HL-60/S4 treated with retinoic acid at 250 ng/mL for 4 days and 3 days (cell line): Measurements from ENCODE around the gene CNTNAP2.
"Not testable (repeated sequence)": the region's sequence is repeated elsewhere in the genome, so short reads cannot be mapped to it uniquely, and the experiment has no call there.

Source experiments
- in situ Hi-C: fragments of 300-500 bp; cut with MboI; formaldehyde crosslinking; loops from 2 replicates; pipeline ENCODE4 v1.7.0; 2022; ENCODE audit warnings: low sequenced_read_pairs

The CNTNAP2 gene

DNA sequence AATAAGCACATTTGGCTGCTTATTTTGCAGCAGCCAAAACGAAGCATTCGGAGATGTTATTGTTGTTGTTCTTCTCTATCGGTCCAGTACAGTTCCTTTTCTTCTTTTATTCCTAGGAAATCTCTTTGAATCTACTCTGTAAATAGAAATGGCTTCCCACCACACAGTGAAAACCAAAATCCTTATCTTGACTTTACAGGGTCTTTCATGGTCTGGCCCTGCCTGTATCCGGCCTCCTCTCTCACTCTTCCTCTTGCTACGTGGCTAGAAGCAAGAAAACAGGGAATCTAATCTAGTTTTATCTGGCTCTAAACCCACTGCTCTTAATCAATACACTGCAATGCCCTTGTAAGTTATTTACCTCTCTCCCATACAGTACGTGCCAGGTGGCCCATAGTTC is 1547.9 kb downstream of the CNTNAP2 start:
- in situ Hi-C loops: no loop called here

DNA sequence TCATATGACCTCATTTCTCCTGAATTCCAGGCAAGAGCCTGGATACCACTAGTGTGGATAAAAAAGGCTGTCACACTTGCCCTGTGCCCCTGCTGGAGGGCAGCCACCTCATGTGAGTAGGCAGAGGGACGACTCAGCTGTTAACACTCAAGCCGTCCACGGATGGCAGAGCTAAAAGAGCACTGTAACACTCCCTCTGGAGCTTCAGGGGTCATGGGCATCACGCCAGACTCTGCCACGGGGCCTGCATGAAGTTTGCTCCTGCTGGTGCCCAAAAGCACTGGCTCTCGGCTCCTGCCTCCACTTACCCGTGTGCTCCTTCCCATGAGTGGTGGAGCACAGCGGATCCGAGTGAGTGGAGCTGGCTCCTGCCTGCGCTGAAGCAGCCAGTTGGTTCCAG is 1554.2 kb downstream of the CNTNAP2 start:
- in situ Hi-C loops: no loop called here

DNA sequence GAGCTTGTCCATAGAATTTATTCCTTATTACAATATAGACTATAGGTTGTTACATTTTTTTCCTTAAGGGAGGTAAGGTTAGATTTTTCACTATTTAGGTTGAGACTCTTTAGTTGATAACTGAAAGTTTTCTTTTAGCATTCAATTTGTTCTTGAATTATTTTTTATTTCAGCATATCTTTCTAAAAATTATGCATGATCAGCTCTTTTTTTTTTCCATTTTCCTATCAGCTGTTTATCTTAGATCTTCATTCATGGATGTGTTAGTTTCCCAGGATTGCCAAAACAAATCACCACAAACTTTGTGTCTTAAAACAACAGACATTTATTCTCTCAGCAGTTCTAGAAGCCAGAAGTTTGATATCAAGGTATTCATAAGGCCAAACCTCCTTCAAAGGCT is 1558.1 kb downstream of the CNTNAP2 start:
- in situ Hi-C loops: no loop called here

DNA sequence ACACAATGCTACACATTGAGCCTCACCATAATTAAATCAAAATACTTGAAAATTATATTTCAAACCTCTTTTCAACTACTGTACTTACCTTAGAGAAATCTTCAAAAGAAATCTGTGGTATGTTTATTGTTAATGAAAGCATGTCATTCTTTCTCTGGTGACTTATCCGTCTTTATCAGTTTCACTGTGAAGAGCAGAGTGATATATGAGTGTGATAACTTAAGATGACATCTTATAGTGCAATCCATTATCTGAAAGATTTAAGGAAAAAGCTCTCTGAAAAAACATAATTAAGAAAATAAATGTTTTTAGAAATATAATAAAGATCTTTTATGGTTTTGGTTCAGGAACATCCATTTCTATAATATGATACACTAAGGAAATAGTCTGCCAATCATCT is 1562.3 kb downstream of the CNTNAP2 start:
- in situ Hi-C loops: no loop called here

DNA sequence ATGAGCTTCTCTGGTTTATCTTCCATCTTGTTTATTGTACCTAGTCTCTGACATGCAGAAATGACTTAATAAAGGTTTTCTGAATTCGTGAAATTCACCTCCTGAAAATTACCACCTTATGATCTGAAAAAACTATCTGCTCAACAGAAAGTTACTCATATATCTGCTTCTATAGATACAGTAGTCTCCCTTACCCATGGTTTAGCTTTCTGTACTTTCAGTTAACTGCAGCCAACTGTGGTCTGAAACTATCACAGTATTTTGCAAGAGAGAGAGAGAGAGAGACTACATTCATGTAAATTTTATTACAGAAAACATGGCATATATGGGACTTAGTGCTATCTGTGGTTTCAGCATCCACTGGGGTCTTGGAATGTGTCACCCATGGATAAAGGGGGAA is 1564.9 kb downstream of the CNTNAP2 start:
- in situ Hi-C loops: no loop called here

DNA sequence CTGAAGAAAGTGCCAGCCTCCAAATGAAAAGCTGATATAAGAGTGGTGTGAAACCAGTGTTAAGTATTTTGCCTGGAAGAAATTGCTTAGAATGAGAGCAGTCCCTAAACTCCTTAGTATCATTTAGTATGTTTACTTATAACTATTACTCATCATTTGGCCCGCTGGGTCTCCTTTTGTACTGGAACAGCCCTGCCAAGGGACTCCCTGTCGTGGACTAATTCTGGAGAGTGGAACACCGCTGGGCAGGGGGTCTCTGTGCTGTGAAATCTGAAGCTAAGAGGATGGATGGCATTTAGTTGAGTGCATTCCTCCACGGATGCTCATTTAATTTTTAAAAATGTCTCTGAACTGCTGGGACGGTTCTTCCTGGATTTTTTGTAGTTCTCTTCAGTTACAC is 1584.1 kb downstream of the CNTNAP2 start:
- in situ Hi-C loops: no loop called here

DNA sequence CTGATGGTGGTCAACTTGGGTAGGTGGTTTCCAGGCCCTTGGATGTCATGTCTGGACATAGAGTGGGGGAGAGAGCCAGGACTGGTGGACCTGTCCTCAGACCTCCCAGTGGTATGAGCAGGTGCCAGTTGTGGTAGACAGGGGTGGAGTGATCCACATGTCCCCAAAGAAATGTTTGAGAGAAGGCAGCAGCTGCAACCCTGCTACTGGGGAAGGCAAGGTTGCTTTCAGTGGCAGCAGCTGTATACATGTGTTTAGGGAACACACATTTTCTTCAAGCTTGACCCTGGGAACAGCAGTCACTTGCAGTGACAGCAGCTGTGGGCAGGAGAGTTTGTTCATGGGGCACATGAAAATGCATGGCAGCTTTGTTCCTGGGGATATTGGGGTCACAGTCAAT is 1591.3 kb downstream of the CNTNAP2 start:
- in situ Hi-C loops: no loop called here

DNA sequence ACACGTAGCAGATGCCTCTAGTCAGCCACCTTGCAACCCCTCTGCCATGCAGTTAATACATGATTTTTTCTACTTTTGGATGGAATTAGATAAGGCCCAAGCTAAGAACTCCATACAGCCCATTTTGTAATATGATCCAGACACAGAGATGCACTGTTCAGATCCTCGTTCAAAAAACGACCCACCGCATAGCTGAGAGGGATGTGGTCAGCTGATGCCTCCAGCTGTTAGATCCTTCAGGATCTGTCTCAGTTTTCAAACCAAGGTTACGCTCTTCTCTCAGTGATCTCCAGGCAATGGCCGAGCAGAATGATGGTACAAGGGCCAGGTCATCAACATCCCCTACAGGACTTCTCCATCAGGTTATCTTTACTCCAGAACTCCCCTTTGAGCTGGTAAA is 1592.3 kb downstream of the CNTNAP2 start:
- in situ Hi-C loops: no loop called here

DNA sequence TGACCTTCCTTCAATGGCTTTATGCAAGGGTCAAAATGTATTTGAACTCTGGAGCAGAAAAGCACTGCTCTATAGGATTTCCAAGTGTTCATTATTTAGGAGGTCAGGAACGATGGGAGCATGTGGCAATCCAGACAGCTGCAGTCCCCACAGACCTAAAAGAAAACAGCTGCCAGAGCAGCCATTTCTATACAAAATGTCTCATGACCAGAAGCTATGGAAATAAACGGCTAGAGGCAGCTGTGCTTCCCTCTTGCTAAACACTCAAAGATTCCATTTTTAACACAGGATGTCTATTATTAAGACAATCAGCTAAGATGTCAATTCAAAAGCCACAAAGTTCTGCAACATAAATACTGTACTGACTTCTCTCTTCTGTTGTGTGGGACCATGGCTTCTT is 1594.8 kb downstream of the CNTNAP2 start:
- in situ Hi-C loops: no loop called here

DNA sequence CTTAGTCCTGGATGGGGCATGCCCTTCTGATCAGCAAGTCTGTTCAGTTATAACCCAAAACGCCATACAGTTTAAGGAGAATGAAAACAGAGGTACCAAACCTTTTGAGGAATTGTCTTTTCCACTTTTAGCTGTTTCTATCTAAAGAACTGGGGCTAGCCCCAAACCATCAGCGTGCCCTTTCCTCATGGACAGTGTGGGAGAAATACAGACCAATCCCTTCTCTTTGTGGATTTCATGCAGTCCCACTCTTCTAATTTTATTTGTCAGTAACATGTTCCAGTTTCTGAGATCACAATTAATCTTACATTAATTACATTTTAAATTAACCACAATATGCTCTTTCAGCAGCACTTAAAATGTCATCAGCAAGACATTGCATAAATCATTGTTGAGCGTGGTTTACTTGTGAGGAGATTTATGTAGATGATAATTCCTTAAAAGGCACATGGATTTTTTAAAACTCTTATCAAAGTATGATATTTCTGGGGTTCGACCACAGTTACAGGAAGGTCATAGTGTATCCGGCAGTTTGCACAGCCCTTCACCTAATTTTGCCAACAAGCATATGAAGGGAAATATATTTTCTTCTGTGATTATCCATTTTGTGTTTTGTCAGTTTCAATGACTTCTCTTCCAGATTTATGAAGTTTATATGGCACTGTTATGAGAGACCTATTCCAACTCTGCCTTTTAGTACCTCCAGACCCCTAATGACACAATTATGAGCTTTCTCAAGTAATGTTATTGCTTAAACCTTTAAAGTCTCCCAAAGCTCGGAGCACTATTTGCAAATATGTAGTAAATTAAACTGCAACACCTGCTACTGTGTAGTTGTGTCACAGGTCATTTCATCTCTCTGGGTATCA is 1605.6 kb downstream of the CNTNAP2 start:
- in situ Hi-C loops: no loop called here

DNA sequence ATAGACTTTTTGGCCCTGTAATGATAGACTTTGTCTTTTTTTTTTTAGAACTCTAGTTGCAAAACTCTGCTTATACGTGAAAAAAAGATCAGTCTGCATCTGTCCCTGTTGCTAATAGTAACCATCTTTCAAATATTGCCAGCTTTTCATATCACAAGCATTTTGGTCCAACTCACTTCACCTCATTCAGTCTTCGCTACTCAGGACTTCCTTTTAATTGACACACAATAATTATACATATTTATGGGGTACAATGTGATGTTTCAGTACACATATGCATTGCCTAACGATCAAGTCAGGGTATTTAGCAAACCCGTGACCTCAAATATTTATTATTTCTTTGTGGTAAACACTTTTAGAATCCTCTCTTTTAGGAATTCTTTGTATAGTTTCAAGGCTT is 1606.9 kb downstream of the CNTNAP2 start:
- in situ Hi-C loops: no loop called here

DNA sequence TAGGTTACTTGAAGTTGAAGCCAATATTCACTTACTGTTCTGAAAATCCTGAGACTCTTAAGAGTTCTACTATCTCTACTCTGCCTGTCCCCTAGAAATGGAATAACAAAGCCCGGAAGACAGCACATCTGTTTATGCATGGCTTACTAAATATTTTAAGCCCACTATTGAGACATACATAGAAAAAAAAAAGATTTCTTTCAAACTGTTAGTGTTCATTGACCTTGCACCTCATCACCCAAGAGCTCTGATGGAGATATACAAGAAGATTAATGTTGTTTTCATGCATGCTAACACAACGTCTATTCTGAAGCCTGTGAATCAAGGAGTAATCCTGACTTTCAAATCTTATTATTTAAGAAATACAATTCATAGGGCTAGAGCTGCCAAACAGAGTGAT is 1614.7 kb downstream of the CNTNAP2 start:
- in situ Hi-C loops: no loop called here

DNA sequence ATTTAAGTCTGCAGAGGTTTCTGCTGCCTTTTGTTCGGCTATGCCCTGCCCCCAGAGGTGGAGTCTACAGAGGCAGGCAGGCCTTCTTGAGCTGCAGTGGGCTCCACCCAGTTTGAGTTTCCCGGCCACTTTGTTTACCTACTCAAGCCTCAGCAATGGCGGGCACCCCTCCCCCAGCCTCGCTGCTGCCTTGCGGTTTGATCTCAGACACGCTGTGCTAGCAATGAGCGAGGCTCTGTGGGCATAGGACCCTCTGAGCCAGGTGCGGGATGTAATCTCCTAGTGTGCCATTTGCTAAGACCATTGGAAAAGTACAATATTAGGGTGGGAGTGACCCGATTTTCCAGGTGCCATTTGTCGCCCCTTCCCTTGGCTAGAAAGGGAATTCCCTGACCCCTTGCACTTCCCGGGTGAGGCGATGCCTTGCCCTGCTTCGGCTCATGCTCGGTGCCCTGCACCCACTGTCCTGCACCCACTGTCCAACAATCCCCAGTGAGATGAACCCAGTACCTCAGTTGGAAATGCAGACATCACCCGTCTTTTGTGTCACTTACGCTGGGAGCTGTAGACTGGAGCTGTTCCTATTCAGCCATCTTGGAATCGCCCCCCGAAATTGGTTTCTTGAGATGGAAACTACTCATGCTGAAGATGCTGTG is 1621.1 kb downstream of the CNTNAP2 start:
- in situ Hi-C loops: not testable (repeated sequence)

DNA sequence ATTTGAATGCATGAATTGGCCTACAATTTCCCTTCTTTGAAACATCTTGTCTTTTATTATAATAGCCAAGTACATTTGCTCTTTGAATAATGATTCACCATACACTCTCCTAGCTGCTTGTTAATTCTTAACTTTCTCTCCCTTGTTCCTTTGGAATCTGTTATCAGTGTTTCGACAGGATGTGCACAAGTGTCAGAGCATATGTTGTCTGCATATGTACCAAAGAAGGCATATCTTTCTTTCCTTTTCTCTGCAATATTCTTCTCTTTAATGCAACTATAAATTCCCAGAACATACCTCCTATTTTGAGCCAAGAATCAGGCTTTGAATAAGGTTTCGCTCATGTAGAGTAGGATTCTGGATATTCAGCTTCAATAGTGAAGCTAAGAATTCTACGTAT is 1625.7 kb downstream of the CNTNAP2 start:
- in situ Hi-C loops: no loop called here

DNA sequence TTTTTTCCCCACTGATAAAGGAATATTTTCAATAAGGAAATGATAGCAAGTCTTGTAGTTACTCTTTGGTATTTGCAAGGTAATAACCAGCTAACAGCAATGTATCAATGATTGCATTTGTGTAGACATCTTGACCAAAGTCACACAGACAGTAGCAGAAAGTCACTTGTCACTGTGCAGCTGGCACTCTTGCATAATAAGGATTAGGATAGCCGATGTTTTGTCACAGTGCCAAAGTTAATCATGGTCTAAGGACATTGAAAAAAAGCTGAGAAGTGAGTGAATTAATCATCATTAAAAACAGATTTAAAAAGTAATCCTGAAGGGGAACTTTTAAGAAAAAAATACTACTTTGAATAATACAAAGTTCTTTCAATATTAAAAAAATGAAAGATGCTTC is 1639.7 kb downstream of the CNTNAP2 start:
- in situ Hi-C loops: no loop called here

DNA sequence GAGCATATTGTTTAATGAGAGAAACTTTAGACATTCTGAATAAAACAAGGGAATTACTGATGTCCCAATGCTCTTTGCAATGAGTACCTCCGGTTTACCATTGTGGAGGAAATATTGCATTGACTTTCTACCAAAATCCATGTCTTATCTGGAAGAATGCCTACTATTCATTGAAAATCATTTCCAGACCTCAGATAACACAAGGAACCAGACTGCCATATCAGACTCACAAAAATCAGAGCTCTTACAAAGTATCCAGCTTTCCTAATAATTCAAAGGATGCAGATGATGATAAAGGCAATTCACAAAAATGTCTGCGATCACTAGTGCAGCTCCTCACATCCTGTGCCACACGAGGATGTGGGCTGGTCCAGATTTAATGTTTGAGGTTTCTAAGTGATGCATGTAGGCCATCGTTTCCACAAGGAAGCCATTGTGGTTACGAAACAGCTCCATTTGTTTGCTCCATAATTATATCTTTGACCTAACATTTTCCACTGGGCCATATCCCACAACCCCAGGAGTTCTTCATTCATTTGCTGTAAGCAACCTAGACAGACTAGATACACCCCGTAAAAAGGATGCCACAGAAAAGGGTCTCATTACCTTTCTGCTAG is 1642.8 kb downstream of the CNTNAP2 start:
- in situ Hi-C loops: no loop called here

DNA sequence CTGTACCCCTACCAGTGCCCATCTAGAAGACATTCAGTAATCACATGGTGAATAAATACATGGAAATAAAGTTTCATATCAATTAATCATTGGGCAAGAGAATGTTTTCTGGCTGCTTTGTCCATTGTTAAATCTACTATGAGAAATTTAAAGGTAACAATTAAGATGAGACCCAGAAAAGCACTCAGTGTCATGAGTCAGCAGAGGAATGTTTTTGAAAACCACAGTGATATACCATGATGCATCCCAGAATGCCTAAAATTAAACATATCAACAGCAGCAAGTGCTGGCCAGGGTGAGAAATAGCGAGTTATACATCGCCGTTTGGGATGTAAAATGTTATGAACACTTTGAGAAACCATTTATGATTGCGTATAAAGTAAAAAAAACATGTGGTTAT is 1648.7 kb downstream of the CNTNAP2 start:
- in situ Hi-C loops: no loop called here

DNA sequence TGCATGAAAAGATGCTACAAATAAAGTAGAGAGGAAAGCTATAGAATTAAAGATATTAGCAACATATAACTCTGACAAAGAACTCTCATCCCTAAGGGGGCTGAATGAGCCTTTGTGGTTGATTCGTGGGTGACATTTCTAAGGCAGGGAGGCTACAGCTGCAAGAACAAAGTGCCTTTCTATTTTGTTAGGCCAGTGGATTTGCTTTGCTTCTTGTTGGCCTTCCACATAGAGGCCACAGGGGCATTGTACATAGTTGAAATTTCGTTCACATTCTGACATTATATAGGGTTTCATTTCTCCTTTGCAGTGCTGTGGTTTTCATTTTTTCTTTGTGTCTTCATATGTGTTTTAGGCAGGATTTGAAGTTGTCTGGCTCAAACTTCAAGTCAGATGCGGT is 1654.7 kb downstream of the CNTNAP2 start:
- in situ Hi-C loops: no loop called here

DNA sequence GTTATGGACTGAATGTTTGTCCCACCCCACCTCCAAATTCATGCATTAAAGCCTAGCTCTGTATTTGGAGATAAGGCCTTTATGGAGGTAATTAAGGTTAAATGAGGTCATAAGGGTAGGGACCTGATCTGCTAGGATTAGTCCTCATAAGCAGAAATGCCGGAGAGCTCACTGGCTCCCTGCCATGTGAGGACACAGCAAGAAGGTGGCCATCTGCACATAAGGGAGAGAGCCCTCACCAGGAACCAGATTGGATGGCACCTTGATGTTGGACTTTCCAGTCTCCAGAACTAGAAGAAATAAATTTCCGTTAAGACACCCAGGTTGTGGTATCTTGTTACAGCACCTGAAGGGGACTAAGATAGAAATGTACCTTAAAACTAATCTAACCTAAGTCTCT is 1657.9 kb downstream of the CNTNAP2 start:
- in situ Hi-C loops: no loop called here

DNA sequence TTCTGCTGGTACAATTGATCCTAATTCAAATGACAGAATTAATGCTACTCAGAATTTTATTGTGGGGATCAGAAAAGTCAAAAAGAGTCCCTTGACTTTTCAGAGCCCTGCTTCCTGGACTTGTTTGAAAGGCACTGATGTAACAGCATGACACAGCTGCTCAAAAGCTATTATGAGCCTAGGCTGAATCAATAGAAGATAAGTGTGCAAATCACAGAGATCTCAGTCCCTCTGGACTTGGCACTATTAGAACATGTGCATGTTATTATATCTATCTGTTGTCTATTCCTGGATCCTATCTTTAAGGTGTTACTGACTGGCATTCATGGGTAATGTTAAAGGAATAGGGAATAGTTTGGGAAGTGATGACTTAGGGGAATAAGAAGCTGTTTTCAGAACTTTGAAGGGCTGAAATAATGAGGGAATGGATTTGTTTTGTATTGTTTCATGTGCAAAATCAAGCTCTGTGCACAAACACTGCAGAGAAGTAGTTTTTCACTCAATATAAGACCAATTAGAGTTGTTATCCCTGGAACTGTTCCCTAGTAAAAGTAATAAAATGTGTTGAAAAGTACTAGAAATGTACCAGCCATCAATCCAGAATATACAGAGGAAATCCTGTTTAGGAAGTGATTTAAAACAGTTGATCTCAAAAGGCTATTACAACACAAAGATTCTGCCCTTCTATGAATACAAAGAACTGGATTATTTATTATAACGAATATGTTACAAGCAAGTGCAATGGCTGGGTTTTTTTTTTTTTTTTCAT is 1659.1 kb downstream of the CNTNAP2 start:
- in situ Hi-C loops: no loop called here

DNA sequence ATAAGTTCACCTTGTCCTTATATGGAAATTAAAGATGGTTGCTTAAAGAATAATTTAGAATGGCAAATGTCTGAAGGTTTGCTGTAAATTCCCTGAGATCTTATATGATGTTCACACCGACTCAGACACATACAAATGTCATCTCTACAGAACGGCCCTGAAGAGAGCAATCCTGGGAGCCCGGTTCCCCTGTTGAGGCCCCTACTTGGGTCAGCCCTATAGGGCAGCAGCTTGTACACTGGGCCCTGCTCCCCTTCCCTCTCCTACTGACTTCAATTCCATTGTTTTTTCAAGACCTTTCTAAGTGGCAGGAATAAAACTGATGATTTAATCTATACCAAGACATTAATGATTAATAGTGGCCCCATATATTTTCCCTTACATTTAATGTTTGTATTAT is 1660.7 kb downstream of the CNTNAP2 start:
- in situ Hi-C loops: no loop called here
